BE2C (cell line): Measurements from ENCODE around the gene ABL2.

Experiments used
- DNase-seq: peaks from one replicate; pipeline ENCODE4 v3.0.0-alpha.2; 2020
- H3K27me3 ChIP-seq: fragments of 250-450 bp; sonication (Bioruptor Pico); 2 replicates; pipeline ENCODE4 v1.5.1; 2020; ENCODE audit warnings: mild to moderate bottlenecking
- H3K36me3 ChIP-seq: fragments of 250-450 bp; sonication (Bioruptor Pico); 2 replicates; pipeline ENCODE4 v1.5.1; 2020; ENCODE audit warnings: mild to moderate bottlenecking
- H3K4me1 ChIP-seq: fragments of 250-450 bp; sonication (Bioruptor Pico); 2 replicates; pipeline ENCODE4 v1.5.1; 2020
- H3K4me3 ChIP-seq: 2 replicates; pipeline ENCODE4 v1.5.1; 2011; ENCODE audit warnings: low read depth, low read length
- H3K9me3 ChIP-seq: fragments of 250-450 bp; sonication (Bioruptor Pico); 2 replicates; pipeline ENCODE4 v1.5.1; 2020
- CTCF ChIP-seq: IDR thresholded peaks from 2 replicates; pipeline ENCODE4 v1.5.1; 2012; ENCODE audit warnings: mild to moderate bottlenecking, low read depth, low read length

The ABL2 gene

DNA sequence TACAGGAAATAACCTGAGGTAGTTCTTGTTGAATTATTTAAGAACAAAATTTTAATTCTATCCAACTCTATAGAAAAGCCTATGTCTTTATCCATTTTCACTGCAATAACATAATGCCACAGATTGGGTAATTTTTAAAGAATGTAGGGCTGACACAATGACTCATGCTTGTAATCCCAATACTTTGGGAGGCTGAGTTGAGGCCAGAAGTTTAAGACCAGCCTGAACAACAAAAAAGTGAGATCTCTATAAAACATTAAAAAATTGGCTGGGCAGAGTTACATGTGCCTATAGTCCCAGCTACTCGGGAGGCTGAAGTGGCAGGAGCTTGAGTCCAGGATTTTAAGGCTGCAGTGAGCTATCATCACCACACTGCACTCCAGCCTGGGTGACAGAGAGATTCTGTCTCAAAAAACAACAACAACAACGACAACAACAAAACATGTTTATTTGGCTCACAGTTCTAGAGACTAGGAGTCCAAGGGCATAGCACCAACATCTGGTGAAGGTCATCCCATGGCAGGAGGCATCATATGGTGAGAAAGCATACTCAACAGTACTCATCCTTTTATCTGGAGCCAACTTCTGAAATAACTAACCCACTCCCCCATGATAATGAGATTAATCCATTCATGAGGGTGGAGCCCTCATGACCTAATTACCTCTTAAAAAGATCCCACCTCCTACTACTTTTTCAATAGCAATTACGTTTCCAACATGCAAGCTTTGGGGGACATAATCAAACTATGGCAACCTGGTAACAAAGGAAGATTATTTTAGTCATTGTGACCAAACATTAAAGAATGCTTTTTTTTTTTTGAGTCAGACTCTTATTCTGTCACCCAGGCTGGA is 59.6 kb downstream of the ABL2 start:
- no peak for DNase-seq
- H3K4me3 ChIP-seq = no peak overlapping the region
- TF ChIP-seq CTCF = no peak
- H3K4me1 ChIP-seq = peaks cover 4% of the 10 kb centered on the region
- H3K9me3 ChIP-seq = no peaks in the 10 kb centered on the region
- H3K27me3 ChIP-seq = no peaks in the 10 kb centered on the region
- H3K36me3 ChIP-seq = no peaks in the 10 kb centered on the region

DNA sequence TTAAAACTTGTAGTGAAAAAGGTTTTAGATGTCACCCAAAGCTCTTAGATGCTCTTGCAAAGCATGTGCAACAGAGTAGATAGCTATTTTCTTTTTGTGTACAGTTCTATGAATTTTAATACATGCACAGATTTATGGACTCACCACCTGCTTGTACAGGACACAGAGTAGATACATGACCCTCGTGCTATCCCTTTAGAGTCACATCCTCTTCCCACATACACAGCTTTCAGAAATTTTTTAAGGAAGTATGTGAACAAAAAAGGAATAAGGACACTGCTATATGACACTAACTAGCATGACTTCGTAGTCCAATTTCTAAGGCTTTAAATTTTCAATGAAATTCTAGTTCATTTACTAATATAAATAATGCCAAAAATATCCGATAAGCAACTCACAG is 60.9 kb downstream of the ABL2 start:
- no peak overlapping the region for H3K4me3 ChIP-seq
- no peak for DNase-seq
- H3K4me1 ChIP-seq = peaks cover 4% of the 10 kb centered on the region
- no peaks in the 10 kb centered on the region for H3K36me3 ChIP-seq
- no peak for TF ChIP-seq CTCF
- H3K27me3 ChIP-seq = no peaks in the 10 kb centered on the region
- H3K9me3 ChIP-seq = no peaks in the 10 kb centered on the region

- no peak overlapping the region for H3K4me3 ChIP-seq
- DNase-seq = no peak
- TF ChIP-seq CTCF = no peak
- peaks cover 4% of the 10 kb centered on the region for H3K4me1 ChIP-seq
- no peaks in the 10 kb centered on the region for H3K9me3 ChIP-seq
- H3K36me3 ChIP-seq = no peaks in the 10 kb centered on the region
- H3K27me3 ChIP-seq = no peaks in the 10 kb centered on the region
These were observed 61.5 kb downstream of the ABL2 start for GRCh38 chr1:179167955-179168354.

GRCh38 chr1:179167418-179167777 is 62.1 kb downstream of the ABL2 start:
- TF ChIP-seq CTCF = no peak
- no peaks in the 10 kb centered on the region for H3K27me3 ChIP-seq
- no peaks in the 10 kb centered on the region for H3K9me3 ChIP-seq
- no peaks in the 10 kb centered on the region for H3K36me3 ChIP-seq
- no peak overlapping the region for H3K4me3 ChIP-seq
- peaks cover 4% of the 10 kb centered on the region for H3K4me1 ChIP-seq
- no peak for DNase-seq

DNA sequence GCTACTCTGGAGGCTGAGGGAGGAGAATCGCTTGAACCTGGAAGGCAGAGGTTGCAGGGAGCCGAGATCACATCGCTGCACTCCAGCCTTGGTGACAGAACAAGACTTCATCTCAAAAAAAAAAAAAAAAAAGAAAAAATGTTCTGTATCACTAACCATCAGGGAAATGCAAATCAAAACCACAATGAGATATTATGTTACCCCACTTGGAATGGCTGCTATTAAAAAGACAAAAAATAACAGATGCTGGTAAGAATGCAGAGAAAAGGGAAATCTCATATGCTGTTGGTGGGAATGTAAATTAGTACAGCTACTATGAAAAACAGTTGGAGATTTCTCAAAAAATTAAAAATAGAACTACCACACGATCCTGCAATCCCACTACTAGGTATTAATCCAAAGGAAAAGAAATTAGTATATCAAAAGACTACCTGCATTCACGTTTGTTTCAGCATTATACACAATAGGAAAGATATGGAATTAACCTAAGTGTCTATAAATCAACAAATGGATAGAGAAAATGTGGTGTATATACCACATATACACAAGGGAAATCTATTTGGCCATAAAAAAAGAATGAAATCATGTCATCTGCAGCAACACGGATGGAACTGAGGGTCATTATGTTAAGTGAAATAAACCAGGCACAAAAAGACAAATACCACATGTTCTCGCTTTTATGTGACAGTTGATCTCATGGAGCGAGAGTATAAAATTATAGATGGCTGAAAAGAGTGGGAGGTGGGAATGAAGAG is 62.6 kb downstream of the ABL2 start:
- no peak overlapping the region for H3K4me3 ChIP-seq
- DNase-seq = no peak
- no peak for TF ChIP-seq CTCF
- H3K9me3 ChIP-seq = no peaks in the 10 kb centered on the region
- no peaks in the 10 kb centered on the region for H3K27me3 ChIP-seq
- H3K36me3 ChIP-seq = no peaks in the 10 kb centered on the region
- H3K4me1 ChIP-seq = peaks cover 4% of the 10 kb centered on the region

DNA sequence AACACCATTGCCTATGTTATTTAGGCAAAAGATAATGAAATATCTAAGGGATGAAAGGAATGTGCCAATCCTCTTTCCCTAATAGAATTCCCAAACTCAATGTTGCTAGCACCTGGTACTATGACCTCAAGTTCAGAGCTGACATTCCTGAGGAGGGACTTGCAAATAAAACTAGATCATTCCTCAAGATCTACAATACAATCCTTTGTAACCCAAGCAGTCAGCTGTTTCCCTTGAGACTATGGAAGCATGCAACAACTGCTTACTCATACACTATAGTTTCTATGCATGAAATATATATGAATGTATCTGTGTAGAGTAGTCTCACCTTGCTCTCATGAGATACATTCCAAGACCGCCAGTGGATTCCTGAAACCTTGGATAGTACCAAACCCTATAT is 65.0 kb downstream of the ABL2 start:
- TF ChIP-seq CTCF = no peak
- Histone ChIP-seq H3K4me3 (no peak overlapping the region), H3K9me3 (no peaks in the 10 kb centered on the region), H3K4me1 (no peaks in the 10 kb centered on the region; the same call in 1 of the 2 replicates), H3K27me3 (no peaks in the 10 kb centered on the region), H3K36me3 (no peaks in the 10 kb centered on the region)
- DNase-seq = no peak
